SW480 (cell line): Measurements from ENCODE around the gene FAM180B.
"Not testable (repeated sequence)": the region's sequence is repeated elsewhere in the genome, so short reads cannot be mapped to it uniquely, and the experiment has no call there.

ENCODE experiments used
- DNase-seq: peaks from one replicate; pipeline ENCODE4 v3.0.0-alpha.2; 2016; ENCODE audit warnings: low spot score

Gene FAM180B

GRCh38 chr11:47586098-47586855 is at the start of gene FAM180B:
TSS of gene FAM180B (plus strand) at chr11:47586678. CDS start at chr11:47586769, 91 bp downstream.
- DNase-seq = no peak

GRCh38 chr11:47536915-47537314 is 49.6 kb upstream of the FAM180B start:
- DNase-seq = no peak

- DNase-seq = no peak
Measured at GRCh38 chr11:47538741-47539565, 47.5 kb upstream of the FAM180B start.

- DNase-seq = no peak
Measured at GRCh38 chr11:47539681-47540039, 46.8 kb upstream of the FAM180B start.

- DNase-seq = no peak
Measured at GRCh38 chr11:47541070-47541469, 45.4 kb upstream of the FAM180B start.

- DNase-seq = no peak
Measured at GRCh38 chr11:47545298-47545697, 41.2 kb upstream of the FAM180B start.

- not testable (repeated sequence) for DNase-seq
Measured at GRCh38 chr11:47546274-47546673, 40.2 kb upstream of the FAM180B start.

GRCh38 chr11:47550288-47551047 is 36.0 kb upstream of the FAM180B start:
- DNase-seq = no peak

- DNase-seq = peak; percentile 49
Measured at GRCh38 chr11:47551086-47551485, 35.4 kb upstream of the FAM180B start.

GRCh38 chr11:47552056-47552565 is 34.4 kb upstream of the FAM180B start:
- peak; percentile 30 for DNase-seq

- peak; percentile 91 for DNase-seq
Measured at GRCh38 chr11:47552566-47553405, 33.7 kb upstream of the FAM180B start, which contains the start of gene CELF1. TSS of gene CELF1 (minus strand) at chr11:47553132. CDS start at chr11:47499523, 53,609 bp downstream.

GRCh38 chr11:47553406-47553743 is 33.1 kb upstream of the FAM180B start:
- DNase-seq = no peak

- DNase-seq = not testable (repeated sequence)
Measured at GRCh38 chr11:47557004-47557403, 29.5 kb upstream of the FAM180B start.

GRCh38 chr11:47558695-47559094 is 27.8 kb upstream of the FAM180B start:
- no peak for DNase-seq

GRCh38 chr11:47560426-47560825 is 26.1 kb upstream of the FAM180B start:
- DNase-seq = no peak

- not testable (repeated sequence) for DNase-seq
Measured at GRCh38 chr11:47562393-47562792, 24.1 kb upstream of the FAM180B start.

GRCh38 chr11:47564366-47564765 is 22.1 kb upstream of the FAM180B start:
- DNase-seq = not testable (repeated sequence)

- no peak for DNase-seq
Measured at GRCh38 chr11:47564933-47565339, 21.5 kb upstream of the FAM180B start.

- DNase-seq = peak; percentile 73
Measured at GRCh38 chr11:47565340-47566148, 20.9 kb upstream of the FAM180B start, which contains the start of gene PTPMT1. TSS of gene PTPMT1 (plus strand) at chr11:47565599. CDS start at chr11:47565623, 24 bp downstream.

- DNase-seq = peak; percentile 29
Measured at GRCh38 chr11:47566149-47566698, 20.3 kb upstream of the FAM180B start.
